Adipocyte (in vitro differentiated cells): ENCODE data around the gene TTLL7.

Source experiments
- DNase-seq: peaks from one replicate; pipeline ENCODE4 v3.0.0-alpha.2; 2015; ENCODE audit warnings: low read depth
- H3K27me3 ChIP-seq: replicated peaks from 2 replicates; pipeline ENCODE4 v1.7.0; 2013; ENCODE audit warnings: mild to moderate bottlenecking, low read length, moderate library complexity; ENCODE audit not compliant: control insufficient read depth, insufficient read depth
- H3K36me3 ChIP-seq: 2 replicates; pipeline ENCODE4 v1.7.0; 2013; ENCODE audit warnings: low read length, mild to moderate bottlenecking, moderate library complexity; ENCODE audit not compliant: control insufficient read depth, insufficient read depth, severe bottlenecking
- H3K4me1 ChIP-seq: 2 replicates; pipeline ENCODE4 v1.7.0; 2013; ENCODE audit warnings: mild to moderate bottlenecking, low read length, moderate library complexity; ENCODE audit not compliant: control insufficient read depth, insufficient read depth
- H3K4me3 ChIP-seq: 2 replicates; pipeline ENCODE4 v1.7.0; 2013; ENCODE audit warnings: mild to moderate bottlenecking, low read length, moderate library complexity
- H3K9ac ChIP-seq: 2 replicates; pipeline ENCODE4 v1.7.0; 2013; ENCODE audit warnings: mild to moderate bottlenecking, low read length, moderate library complexity
- H3K9me3 ChIP-seq: 2 replicates; pipeline ENCODE4 v1.7.0; 2013; ENCODE audit warnings: mild to moderate bottlenecking, low read length, moderate library complexity; ENCODE audit not compliant: control insufficient read depth

Gene TTLL7

DNA sequence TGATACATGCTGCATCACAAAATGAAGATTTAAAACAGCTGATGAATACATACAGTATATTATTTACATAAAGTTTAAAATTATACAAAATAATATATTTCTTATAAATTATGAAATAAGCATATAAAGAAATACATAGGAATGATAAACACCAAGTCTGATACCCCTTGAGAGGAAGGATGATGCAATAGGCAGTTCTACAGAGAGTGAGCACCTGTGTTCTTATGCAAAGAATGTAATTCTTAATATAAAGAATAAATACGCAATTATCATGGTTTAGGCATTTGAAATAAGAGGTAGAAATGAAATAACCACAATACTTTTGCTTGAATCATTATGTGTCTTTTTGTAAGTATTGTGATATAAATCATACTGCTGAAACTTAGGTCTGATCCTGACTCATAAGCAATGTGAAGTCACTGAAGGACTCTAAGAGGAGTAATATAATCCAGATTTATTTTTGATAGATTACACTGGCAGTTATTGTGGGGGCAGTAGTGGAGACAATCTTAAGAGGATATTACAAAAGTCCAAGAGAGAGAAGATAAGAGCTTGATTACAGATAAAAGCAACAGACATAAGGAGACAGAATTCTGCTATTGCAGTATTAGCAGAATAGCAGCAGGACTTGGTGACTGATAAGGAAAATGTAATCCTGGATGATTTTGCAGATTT lies 39.0 kb downstream of the TTLL7 start:
- no peaks in the 10 kb centered on the region for H3K36me3 ChIP-seq
- H3K9me3 ChIP-seq = no peaks in the 10 kb centered on the region
- H3K4me1 ChIP-seq = peaks cover 9% of the 10 kb centered on the region
- H3K4me3 ChIP-seq = no peak overlapping the region
- H3K27me3 ChIP-seq = no peaks in the 10 kb centered on the region
- peak; percentile 56 for DNase-seq
- no peak overlapping the region for H3K9ac ChIP-seq

DNA sequence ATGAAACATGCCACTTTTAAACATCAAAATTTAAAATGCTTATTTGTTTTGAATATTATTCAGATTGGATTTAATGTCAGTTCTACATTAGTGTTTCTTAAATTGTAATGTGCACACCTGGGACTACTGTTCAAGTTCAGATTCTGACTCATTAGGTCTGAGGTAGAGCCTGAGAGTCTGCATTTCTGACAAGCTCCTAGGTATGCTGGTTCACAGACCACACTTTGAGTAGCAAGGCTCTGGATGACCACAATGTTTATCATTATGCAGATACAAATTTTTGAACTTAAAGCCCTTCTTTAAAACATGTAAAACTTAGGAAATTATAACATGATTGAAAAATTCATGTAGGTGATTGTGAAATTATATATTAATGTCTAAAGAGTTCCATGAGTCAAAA lies 40.2 kb downstream of the TTLL7 start:
- Histone ChIP-seq H3K4me3 (no peak overlapping the region), H3K9me3 (no peaks in the 10 kb centered on the region), H3K36me3 (no peaks in the 10 kb centered on the region), H3K27me3 (no peaks in the 10 kb centered on the region), H3K4me1 (peaks cover 14% of the 10 kb centered on the region), H3K9ac (no peak overlapping the region)
- no peak for DNase-seq

DNA sequence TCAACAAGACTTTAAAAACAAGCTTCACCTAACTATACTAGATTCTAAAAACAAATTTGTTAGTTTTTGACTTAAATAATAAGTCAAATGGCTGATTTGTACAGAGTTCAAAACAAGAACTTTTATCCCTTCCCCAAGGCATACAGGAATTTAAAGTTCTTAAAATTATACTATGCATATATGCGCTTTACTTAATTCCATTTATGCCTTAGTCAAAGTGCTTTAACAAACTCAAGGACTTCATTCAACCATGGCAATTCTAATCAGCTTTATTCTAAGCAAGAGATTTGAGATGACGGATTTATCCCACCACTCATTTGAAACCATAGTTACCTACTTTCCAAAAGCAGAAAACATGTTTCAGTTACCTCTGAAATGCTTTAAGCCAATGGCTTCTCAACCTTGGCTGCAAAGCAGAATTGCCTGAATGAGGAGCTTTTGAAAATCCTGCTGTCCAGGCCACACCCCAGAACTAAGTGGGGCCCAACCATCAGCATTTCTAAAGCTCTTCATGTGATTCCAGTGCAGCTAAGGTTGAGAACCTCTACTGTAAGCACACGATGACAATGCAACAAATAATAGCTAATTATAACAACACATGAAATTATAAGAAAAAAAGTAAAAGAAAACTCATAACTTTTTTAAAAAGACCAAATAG lies 44.6 kb downstream of the TTLL7 start:
- Histone ChIP-seq H3K4me1 (peaks cover 21% of the 10 kb centered on the region), H3K9me3 (no peaks in the 10 kb centered on the region), H3K4me3 (no peak overlapping the region), H3K9ac (no peak overlapping the region), H3K36me3 (no peaks in the 10 kb centered on the region), H3K27me3 (no peaks in the 10 kb centered on the region)
- DNase-seq = no peak

DNA sequence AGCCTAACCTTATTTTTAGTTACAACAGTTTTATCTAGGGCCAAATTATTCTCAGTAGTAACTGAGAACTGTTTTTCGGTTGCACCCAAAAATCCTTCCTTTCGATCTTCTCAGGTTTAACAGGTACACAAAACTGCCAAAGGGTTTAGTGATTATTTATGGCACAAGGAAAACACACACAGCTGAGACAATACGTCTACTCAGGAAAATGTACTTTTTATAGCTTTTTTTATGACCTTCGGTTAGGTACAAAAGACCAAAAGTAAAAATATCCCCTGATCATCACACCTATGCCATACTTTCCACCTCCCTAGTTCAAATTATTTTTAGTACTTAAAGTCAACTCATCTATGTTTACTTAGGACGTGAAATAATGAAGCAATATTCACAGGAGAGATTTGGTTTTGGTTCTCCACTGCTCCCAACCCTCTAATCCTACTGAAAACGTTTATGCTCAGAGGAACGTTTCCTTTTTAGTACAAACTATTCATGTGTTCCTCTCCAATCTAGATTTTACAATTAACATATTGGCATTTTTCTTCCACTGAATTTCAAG lies 48.7 kb downstream of the TTLL7 start:
- H3K36me3 ChIP-seq = no peaks in the 10 kb centered on the region
- H3K4me3 ChIP-seq = no peak overlapping the region
- H3K9me3 ChIP-seq = no peaks in the 10 kb centered on the region
- H3K9ac ChIP-seq = no peak overlapping the region
- no peak for DNase-seq
- H3K27me3 ChIP-seq = no peaks in the 10 kb centered on the region
- peaks cover 21% of the 10 kb centered on the region for H3K4me1 ChIP-seq

DNA sequence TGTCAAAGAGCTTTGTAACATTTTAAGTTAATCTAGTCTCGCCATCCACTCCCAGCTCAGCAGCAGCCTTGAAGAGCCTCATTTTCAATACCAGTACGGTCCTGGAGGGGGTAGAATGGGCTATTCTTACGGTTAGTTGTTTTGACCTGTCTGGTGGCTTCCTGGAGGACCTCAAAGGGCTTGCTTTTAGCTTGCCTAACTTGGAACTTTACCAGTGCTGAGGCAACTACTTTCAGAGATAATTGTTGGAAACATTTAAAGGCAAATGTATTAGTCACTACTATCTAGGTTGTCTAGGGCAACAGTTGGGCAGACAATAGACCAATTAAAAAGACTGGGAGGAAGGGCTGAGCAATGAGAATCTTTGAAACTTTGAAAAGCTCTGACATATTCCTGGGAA lies 56.0 kb downstream of the TTLL7 start:
- no peak for DNase-seq
- Histone ChIP-seq H3K9ac (no peak overlapping the region), H3K9me3 (peaks cover 3% of the 10 kb centered on the region), H3K4me3 (no peak overlapping the region), H3K4me1 (no peaks in the 10 kb centered on the region), H3K27me3 (no peaks in the 10 kb centered on the region), H3K36me3 (no peaks in the 10 kb centered on the region)

DNA sequence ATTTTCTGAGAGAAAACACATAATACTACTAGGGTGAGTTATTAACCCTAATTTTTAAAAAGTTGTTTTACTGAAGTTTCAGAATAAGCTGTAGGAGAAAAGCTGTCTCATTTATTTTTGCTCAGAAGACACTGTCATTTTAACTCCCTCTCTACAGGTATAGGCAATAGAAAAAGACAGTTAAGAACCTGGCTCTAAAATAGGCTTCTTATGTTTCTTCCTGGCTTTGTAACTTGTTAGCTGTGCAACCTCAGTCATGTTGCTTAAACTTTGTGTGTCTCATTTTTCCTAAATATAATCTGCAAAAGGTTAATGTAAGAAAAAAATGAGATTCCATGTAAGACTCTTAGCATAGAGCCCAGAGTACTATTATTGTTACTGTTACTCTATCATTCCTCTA lies 64.4 kb downstream of the TTLL7 start:
- Histone ChIP-seq H3K27me3 (no peaks in the 10 kb centered on the region), H3K9ac (no peak overlapping the region), H3K4me3 (no peak overlapping the region), H3K36me3 (no peaks in the 10 kb centered on the region), H3K4me1 (peaks cover 5% of the 10 kb centered on the region), H3K9me3 (no peaks in the 10 kb centered on the region)
- no peak for DNase-seq

DNA sequence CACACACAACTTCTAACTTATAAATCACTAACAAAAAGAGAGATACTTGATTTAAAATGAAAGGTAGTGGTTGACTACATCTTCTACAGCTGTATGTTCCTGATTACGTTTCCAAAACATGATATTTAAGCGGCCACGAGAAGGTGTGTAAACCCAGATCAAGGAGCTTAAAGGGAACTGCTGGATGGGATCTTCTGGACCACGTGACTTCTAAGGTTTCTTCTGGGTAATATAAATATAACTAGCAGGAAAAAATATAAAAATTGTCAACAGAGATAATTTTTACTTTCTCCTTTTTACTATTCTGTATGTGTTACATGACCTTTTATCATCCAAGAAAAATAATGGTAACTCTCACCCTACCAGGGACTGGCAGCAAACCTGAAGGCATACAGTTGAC lies 66.2 kb downstream of the TTLL7 start:
- Histone ChIP-seq H3K27me3 (no peaks in the 10 kb centered on the region), H3K9ac (no peak overlapping the region), H3K4me1 (peaks cover 13% of the 10 kb centered on the region), H3K4me3 (no peak overlapping the region), H3K9me3 (no peaks in the 10 kb centered on the region), H3K36me3 (no peaks in the 10 kb centered on the region)
- DNase-seq = no peak

DNA sequence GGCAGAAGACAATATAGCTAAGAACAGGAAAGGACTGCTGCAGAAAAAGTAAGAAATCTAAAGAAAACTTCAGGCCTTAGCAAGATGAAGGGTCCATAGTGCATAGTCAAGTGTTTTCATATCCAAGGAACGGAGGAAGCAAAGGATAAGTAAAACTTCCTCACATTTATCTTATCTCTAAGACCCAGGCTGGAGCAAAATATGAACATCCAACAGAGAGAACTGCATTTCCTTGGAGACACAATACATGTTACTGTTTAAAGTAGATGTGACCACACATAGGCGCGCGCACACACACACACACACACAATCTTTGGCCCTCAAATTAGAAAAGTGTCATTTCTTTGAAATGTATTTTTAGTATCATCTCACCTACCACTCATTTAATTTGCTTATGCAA lies 66.7 kb downstream of the TTLL7 start:
- H3K36me3 ChIP-seq = no peaks in the 10 kb centered on the region
- H3K9me3 ChIP-seq = no peaks in the 10 kb centered on the region
- H3K27me3 ChIP-seq = no peaks in the 10 kb centered on the region
- no peak overlapping the region for H3K9ac ChIP-seq
- no peak overlapping the region for H3K4me3 ChIP-seq
- DNase-seq = no peak
- H3K4me1 ChIP-seq = peaks cover 13% of the 10 kb centered on the region

DNA sequence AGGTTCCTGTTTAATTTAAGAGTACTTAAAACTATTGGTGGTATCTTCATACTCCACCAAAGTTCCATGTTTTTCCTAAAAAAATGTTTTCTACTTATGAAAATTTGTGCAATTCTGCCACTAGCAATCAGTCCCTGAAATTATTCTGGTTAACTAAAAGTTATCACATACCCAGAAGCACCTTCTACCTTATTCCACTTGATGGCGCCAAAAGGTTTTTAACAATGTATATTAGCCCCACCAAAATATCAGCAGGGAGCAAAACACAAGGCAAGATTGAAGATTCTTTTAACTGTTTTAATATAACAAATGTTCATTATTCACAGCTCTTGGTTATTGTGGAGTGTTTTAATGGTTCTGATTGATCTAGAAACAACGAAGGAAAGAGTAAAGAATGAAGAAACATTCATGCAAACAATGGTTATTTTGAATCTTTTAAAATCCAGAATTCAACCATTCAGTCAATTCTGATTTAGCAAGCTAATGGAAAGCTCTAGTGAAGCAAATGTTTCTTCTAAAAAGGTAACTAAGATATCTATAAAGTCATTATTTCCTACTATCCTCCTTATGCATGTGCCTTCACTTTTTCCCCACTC lies 67.2 kb downstream of the TTLL7 start:
- DNase-seq = peak; percentile 88
- Histone ChIP-seq H3K4me1 (peaks cover 13% of the 10 kb centered on the region), H3K9me3 (no peaks in the 10 kb centered on the region), H3K27me3 (no peaks in the 10 kb centered on the region), H3K36me3 (no peaks in the 10 kb centered on the region), H3K9ac (no peak overlapping the region), H3K4me3 (no peak overlapping the region)

DNA sequence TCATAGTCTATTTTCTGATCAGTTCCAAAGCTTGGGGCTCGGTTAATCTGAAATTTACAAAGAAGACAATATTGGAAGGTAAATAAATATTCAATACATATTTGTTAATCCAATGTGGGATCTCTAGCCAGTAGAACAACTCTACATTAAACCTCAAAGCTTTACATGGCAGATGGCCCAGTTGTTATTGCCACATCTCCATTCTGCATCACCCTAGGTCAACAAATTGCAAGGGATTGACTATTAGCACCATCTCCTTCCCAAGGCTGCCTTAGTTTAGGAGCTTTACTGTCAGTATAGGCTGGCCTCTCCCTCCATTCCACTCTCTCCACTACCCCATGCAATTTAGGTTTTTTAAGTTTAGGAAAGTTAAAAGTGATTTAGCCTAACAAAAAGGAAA lies 69.7 kb downstream of the TTLL7 start:
- peaks cover 12% of the 10 kb centered on the region for H3K4me1 ChIP-seq
- H3K9ac ChIP-seq = no peak overlapping the region

DNA sequence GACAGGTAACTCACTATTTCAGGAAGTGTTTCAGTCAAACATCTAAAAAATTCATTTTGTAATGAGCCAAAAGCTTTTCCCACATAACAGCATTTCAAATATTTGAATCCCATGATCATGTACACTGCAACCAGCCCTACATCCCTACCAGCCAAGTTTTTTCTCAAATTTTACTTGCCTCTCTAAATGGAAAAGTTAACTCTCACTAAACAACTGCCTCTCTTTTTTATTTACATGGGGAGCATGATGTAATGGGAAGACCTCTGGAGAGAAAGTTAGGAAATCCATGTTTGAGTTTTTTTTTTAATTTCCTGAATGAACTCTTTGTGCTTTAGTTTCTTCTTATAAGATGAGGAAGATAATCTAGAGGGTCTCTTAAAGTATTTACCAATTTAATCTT lies 70.5 kb downstream of the TTLL7 start:
- H3K4me1 ChIP-seq = peaks cover 8% of the 10 kb centered on the region
- H3K9me3 ChIP-seq = no peaks in the 10 kb centered on the region
- no peak overlapping the region for H3K4me3 ChIP-seq
- H3K9ac ChIP-seq = no peak overlapping the region
- DNase-seq = peak; percentile 34
- no peaks in the 10 kb centered on the region for H3K27me3 ChIP-seq
- no peaks in the 10 kb centered on the region for H3K36me3 ChIP-seq

More for the DNA sequence above, 69.7 kb downstream of the TTLL7 start:
- Histone ChIP-seq H3K9me3 (no peaks in the 10 kb centered on the region), H3K27me3 (no peaks in the 10 kb centered on the region), H3K36me3 (no peaks in the 10 kb centered on the region), H3K4me3 (no peak overlapping the region)
- peak; percentile 76 for DNase-seq
